Right atrium auricular region (tissue), 2 donors: ENCODE results near the gene HLTF. TPM values are rescaled to one million over a fixed set of nuclear protein-coding genes. Genes with fewer than 3 reads are reported as not detected.

Experiments
- DNase-seq: peaks from one replicate; pipeline ENCODE4 v3.0.0-alpha.2; 2019; ENCODE audit warnings: low spot score
- H3K27ac ChIP-seq, 2 donors: fragments of 200-600 bp; sonication (generic); 1 replicate in 1 of 2; 2 replicates in 1 of 2; pipeline ENCODE4 v1.5.1; 2016 to 2019
- H3K27me3 ChIP-seq, 2 donors: fragments of 200-600 bp; sonication (generic); one replicate each; pipeline versions ENCODE4 v1.5.1 to v1.6.0; 2017 to 2019
- H3K36me3 ChIP-seq: fragments of 200-600 bp; sonication (generic); one replicate; pipeline ENCODE4 v1.5.1; 2016
- H3K4me1 ChIP-seq, 2 donors: fragments of 200-600 bp; sonication (generic); one replicate each; pipeline versions ENCODE4 v1.5.1 to v1.6.0; 2017 to 2019
- H3K4me3 ChIP-seq, 2 donors: fragments of 200-600 bp; sonication (generic); 1 replicate in 1 of 2; 2 replicates in 1 of 2; pipeline ENCODE4 v1.5.1; 2017 to 2019; ENCODE audit warnings: mild to moderate bottlenecking in 1 of 2, moderate library complexity in 1 of 2
- H3K9me3 ChIP-seq, 2 donors: fragments of 200-600 bp; sonication (generic); one replicate each; pipeline ENCODE4 v1.5.1; 2019
- CTCF ChIP-seq, 2 donors: fragments of 200-600 bp; sonication (generic); IDR thresholded peaks; one replicate each; pipeline ENCODE4 v1.5.1; 2019; ENCODE audit warnings: antibody characterized with exemption in 2 of 2
- total RNA-seq, 2 donors: library from RNA; depleted of rRNA; stranded (reverse); fragments of >200 nt; gene quantifications; one replicate each; pipeline ENCODE4 v1.1.0, GENCODE V29; 2016

Gene HLTF
- total RNA-seq, 2 donors from 2014 or later, result 9.2 to 24.8 TPM

GRCh38 chr3:149091983-149092382, 5.7 kb upstream of the HLTF start:
- Histone ChIP-seq H3K27me3 (no peaks in the 10 kb centered on the region), H3K4me1 (no peaks in the 10 kb centered on the region), H3K4me3 (no peak overlapping the region), H3K27ac (no peak overlapping the region), H3K36me3 (no peaks in the 10 kb centered on the region), H3K9me3 (no peaks in the 10 kb centered on the region)
- TF ChIP-seq CTCF (IDR thresholded peaks at IDR 0.05), result no peak
- DNase-seq, result no peak

- Histone ChIP-seq H3K4me3 (no peak overlapping the region), H3K27ac (no peak overlapping the region), H3K9me3 (no peaks in the 10 kb centered on the region), H3K36me3 (no peaks in the 10 kb centered on the region), H3K4me1 (peaks cover 0 to 5% of the 10 kb centered on the region in 2 donors), H3K27me3 (no peaks in the 10 kb centered on the region)
- DNase-seq, result no peak
- TF ChIP-seq CTCF (IDR thresholded peaks at IDR 0.05), result no peak
Measured at GRCh38 chr3:149090907-149091306, 4.6 kb upstream of the HLTF start.

GRCh38 chr3:149090461-149090860, 4.1 kb upstream of the HLTF start:
- TF ChIP-seq CTCF (IDR thresholded peaks at IDR 0.05), result no peak
- H3K4me1 ChIP-seq, result peaks cover 0 to 7% of the 10 kb centered on the region in 2 donors
- H3K4me3 ChIP-seq, result no peak overlapping the region
- DNase-seq, result no peak
- H3K9me3 ChIP-seq, result no peaks in the 10 kb centered on the region
- no peaks in the 10 kb centered on the region for H3K27me3 ChIP-seq
- no peaks in the 10 kb centered on the region for H3K36me3 ChIP-seq
- H3K27ac ChIP-seq, result no peak overlapping the region

- TF ChIP-seq CTCF (IDR thresholded peaks at IDR 0.05), result no peak
Measured at GRCh38 chr3:149089395-149089794, 3.1 kb upstream of the HLTF start.

GRCh38 chr3:149087208-149087607, 875 bp upstream of the HLTF start:
- Histone ChIP-seq H3K4me3 (no peak overlapping the region), H3K27ac (no peak overlapping the region), H3K27me3 (no peaks in the 10 kb centered on the region), H3K9me3 (no peaks in the 10 kb centered on the region), H3K36me3 (no peaks in the 10 kb centered on the region), H3K4me1 (peaks cover 0 to 13% of the 10 kb centered on the region in 2 donors)
- TF ChIP-seq CTCF (IDR thresholded peaks at IDR 0.05), result no peak
- DNase-seq, result no peak

More at GRCh38 chr3:149089395-149089794, 3.1 kb upstream of the HLTF start:
- no peaks in the 10 kb centered on the region for H3K27me3 ChIP-seq
- H3K27ac ChIP-seq, result no peak overlapping the region
- no peaks in the 10 kb centered on the region for H3K9me3 ChIP-seq
- peaks cover 0 to 13% of the 10 kb centered on the region in 2 donors for H3K4me1 ChIP-seq
- H3K36me3 ChIP-seq, result no peaks in the 10 kb centered on the region
- no peak for DNase-seq
- H3K4me3 ChIP-seq, result no peak overlapping the region

- Histone ChIP-seq H3K27ac (peak overlapping the region; percentile 70 to 77), H3K4me1 (peaks cover 0 to 13% of the 10 kb centered on the region in 2 donors), H3K36me3 (no peaks in the 10 kb centered on the region), H3K4me3 (peak overlapping the region; percentile 75 to 80), H3K9me3 (no peaks in the 10 kb centered on the region), H3K27me3 (no peaks in the 10 kb centered on the region)
- TF ChIP-seq CTCF (IDR thresholded peaks at IDR 0.05), result peak in 1 of 2 donors; percentile 29
- no peak for DNase-seq
Measured at GRCh38 chr3:149085828-149086231, 503 bp downstream of the HLTF start.
